MM.1S (cell line): ENCODE results near the gene RAPGEF2.

ENCODE experiments used
- DNase-seq: peaks from one replicate; pipeline ENCODE4 v3.0.0-alpha.2; 2015
- H2AFZ ChIP-seq: fragments of 300-600 bp; sonication (generic); 2 replicates; pipeline ENCODE4 v1.6.0; 2016; ENCODE audit warnings: antibody characterized with exemption, low read length
- H3F3A ChIP-seq: fragments of 300-600 bp; sonication (generic); 2 replicates; pipeline ENCODE4 v1.6.1; 2016; ENCODE audit warnings: mild to moderate bottlenecking, antibody characterized with exemption, low read length, moderate library complexity, mixed read lengths; ENCODE audit not compliant: insufficient read depth
- H3K27ac ChIP-seq: fragments of 300-600 bp; sonication (generic); 2 replicates; pipeline ENCODE4 v1.5.1; 2016; ENCODE audit warnings: mild to moderate bottlenecking, low read length
- H3K27me3 ChIP-seq: fragments of 300-600 bp; sonication (generic); replicated peaks from 2 replicates; pipeline ENCODE4 v1.6.0; 2016; ENCODE audit warnings: low read length; ENCODE audit not compliant: insufficient read depth
- H3K36me3 ChIP-seq: fragments of 300-600 bp; sonication (generic); replicated peaks from 2 replicates; pipeline ENCODE4 v1.6.1; 2016; ENCODE audit warnings: mild to moderate bottlenecking, low read length, mixed read lengths; ENCODE audit not compliant: insufficient read depth
- H3K4me1 ChIP-seq: fragments of 300-600 bp; sonication (generic); 2 replicates; pipeline ENCODE4 v1.6.1; 2016; ENCODE audit warnings: low read length, mixed read lengths
- H3K4me2 ChIP-seq: fragments of 300-600 bp; sonication (generic); 2 replicates; pipeline ENCODE4 v1.6.0; 2016; ENCODE audit warnings: low read depth, low read length
- H3K4me3 ChIP-seq: fragments of 300-600 bp; sonication (generic); 2 replicates; pipeline ENCODE4 v1.5.1; 2016; ENCODE audit warnings: low read length, mixed read lengths
- H3K79me2 ChIP-seq: fragments of 300-600 bp; sonication (generic); 2 replicates; pipeline ENCODE4 v1.6.1; 2016; ENCODE audit warnings: mixed run types, low read length, mixed read lengths
- H3K9ac ChIP-seq: fragments of 300-600 bp; sonication (generic); 2 replicates; pipeline ENCODE4 v1.6.1; 2016; ENCODE audit warnings: low read length, mixed read lengths
- H3K9me2 ChIP-seq: fragments of 300-600 bp; sonication (generic); replicated peaks from 2 replicates; pipeline ENCODE4 v1.6.1; 2016; ENCODE audit warnings: mild to moderate bottlenecking, low read length, mixed read lengths; ENCODE audit not compliant: insufficient read depth
- H3K9me3 ChIP-seq: fragments of 300-600 bp; sonication (generic); replicated peaks from 2 replicates; pipeline ENCODE4 v1.6.1; 2016; ENCODE audit warnings: mild to moderate bottlenecking, low read length, mixed read lengths; ENCODE audit not compliant: insufficient read depth
- H4K20me1 ChIP-seq: fragments of 300-600 bp; sonication (generic); 2 replicates; pipeline ENCODE4 v1.6.1; 2016; ENCODE audit warnings: mild to moderate bottlenecking, low read length, moderate library complexity, mixed read lengths; ENCODE audit not compliant: insufficient read depth
- EZH2 ChIP-seq: fragments of 300-600 bp; sonication (generic); optimal IDR thresholded peaks from 2 replicates; pipeline ENCODE3; 2017; ENCODE audit warnings: low read depth, mild to moderate bottlenecking, antibody characterized with exemption, low read length, mixed read lengths
- EZH2phosphoT487 ChIP-seq: fragments of 300-600 bp; sonication (generic); IDR thresholded peaks from 2 replicates; pipeline ENCODE4 v1.6.1; 2018; ENCODE audit warnings: antibody characterized with exemption, low read length
- TF ChIP-seq, protein P1 (sequence below): fragments of 300-600 bp; sonication (generic); IDR thresholded peaks from 2 replicates; pipeline ENCODE4 v1.5.1; 2016; ENCODE audit warnings: antibody characterized with exemption, low read length, mixed read lengths

The RAPGEF2 gene

DNA sequence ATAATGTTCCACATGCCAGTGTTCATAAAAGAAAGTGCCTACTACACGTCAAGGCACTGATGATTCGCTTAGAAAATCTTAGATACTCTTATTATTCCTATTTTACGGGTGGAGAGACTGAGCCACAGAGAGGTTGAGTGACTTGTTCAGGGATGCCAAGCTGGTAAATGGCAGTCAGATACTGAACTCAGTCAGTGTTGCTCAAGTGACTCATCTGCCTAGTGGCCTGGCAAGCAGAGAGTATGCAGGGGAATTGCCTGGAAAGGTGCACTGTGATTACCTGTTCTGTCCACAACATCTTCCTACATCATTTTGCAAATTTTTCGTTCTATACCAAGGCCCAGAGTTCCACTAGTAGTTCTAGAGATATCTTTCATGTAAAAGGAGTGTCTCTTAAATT is 68.4 kb downstream of the RAPGEF2 start:
- Histone ChIP-seq H3K36me3 (no peaks in the 10 kb centered on the region), H3K9me2 (no peaks in the 10 kb centered on the region), H4K20me1 (no peaks in the 10 kb centered on the region), H3K4me2 (no peak overlapping the region), H2AFZ (no peak overlapping the region), H3K9me3 (no peaks in the 10 kb centered on the region), H3K27me3 (no peaks in the 10 kb centered on the region), H3K4me1 (peaks cover 18% of the 10 kb centered on the region; the same call in 1 of the 2 replicates), H3K4me3 (no peak overlapping the region), H3K9ac (no peak overlapping the region), H3K27ac (no peak overlapping the region), H3K79me2 (peaks cover 23% of the 10 kb centered on the region), H3F3A (no peaks in the 10 kb centered on the region)
- DNase-seq: no peak
- TF ChIP-seq EZH2: no peak

DNA sequence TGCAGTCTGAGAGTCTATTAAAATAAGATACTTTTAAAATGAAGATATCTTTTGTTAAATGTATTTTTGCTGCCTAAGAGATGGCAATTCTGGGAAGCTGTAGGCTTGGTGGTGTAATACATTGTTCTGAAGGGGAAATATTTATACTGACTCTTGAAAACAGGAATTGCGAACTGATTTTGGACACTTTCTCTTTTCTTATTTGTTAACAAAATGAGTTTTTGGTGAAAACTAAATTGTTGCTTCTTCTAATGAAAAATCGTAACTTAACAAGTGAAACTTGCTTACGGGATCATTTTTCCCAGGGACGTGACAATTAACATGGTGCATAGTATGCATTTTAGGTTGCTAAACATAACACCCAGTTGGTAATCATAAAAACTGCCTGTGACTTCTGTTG is 71.0 kb downstream of the RAPGEF2 start:
- no peak for DNase-seq
- no peak overlapping the region for H3K27ac ChIP-seq
- peaks cover 18% of the 10 kb centered on the region; the same call in 1 of the 2 replicates for H3K4me1 ChIP-seq
- H3K9me3 ChIP-seq: no peaks in the 10 kb centered on the region
- TF ChIP-seq, protein P1, sequence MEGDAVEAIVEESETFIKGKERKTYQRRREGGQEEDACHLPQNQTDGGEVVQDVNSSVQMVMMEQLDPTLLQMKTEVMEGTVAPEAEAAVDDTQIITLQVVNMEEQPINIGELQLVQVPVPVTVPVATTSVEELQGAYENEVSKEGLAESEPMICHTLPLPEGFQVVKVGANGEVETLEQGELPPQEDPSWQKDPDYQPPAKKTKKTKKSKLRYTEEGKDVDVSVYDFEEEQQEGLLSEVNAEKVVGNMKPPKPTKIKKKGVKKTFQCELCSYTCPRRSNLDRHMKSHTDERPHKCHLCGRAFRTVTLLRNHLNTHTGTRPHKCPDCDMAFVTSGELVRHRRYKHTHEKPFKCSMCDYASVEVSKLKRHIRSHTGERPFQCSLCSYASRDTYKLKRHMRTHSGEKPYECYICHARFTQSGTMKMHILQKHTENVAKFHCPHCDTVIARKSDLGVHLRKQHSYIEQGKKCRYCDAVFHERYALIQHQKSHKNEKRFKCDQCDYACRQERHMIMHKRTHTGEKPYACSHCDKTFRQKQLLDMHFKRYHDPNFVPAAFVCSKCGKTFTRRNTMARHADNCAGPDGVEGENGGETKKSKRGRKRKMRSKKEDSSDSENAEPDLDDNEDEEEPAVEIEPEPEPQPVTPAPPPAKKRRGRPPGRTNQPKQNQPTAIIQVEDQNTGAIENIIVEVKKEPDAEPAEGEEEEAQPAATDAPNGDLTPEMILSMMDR: no peak
- TF ChIP-seq EZH2: no peak
- TF ChIP-seq EZH2phosphoT487: no peak
- H3K4me2 ChIP-seq: no peak overlapping the region
- no peak overlapping the region for H3K9ac ChIP-seq
- H3K27me3 ChIP-seq: no peaks in the 10 kb centered on the region
- H3K79me2 ChIP-seq: peaks cover 35% of the 10 kb centered on the region
- H3K4me3 ChIP-seq: no peak overlapping the region
- no peaks in the 10 kb centered on the region for H3F3A ChIP-seq
- no peaks in the 10 kb centered on the region for H3K9me2 ChIP-seq
- H4K20me1 ChIP-seq: no peaks in the 10 kb centered on the region
- H2AFZ ChIP-seq: no peak overlapping the region
- H3K36me3 ChIP-seq: no peaks in the 10 kb centered on the region

DNA sequence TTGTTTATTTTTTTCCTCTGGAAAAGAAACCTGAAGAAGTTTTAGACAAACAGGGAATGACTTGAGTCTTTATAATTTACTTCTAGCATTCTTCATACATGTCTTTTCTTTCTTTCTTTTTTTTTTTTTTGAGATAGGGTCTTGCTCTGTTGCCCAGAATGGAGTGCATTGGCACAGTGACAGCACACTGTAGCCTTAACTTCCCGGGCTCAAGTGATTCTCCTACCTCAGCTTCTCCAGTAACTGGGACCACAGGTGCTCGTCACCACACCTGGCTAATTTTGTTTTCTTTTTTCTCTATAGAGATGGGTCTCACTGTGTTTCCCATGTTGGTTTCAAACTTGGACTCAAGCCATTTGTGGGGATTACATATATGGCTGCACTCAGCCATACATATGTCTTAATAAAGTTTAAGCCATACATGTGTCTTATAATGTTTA is 71.8 kb downstream of the RAPGEF2 start:
- Histone ChIP-seq H3K4me3 (no peak overlapping the region), H3K9ac (no peak overlapping the region), H2AFZ (no peak overlapping the region), H4K20me1 (no peaks in the 10 kb centered on the region; the same call in 1 of the 2 replicates), H3K9me2 (no peaks in the 10 kb centered on the region), H3K4me2 (no peak overlapping the region), H3K79me2 (peaks cover 38% of the 10 kb centered on the region), H3K27ac (no peak overlapping the region), H3K9me3 (no peaks in the 10 kb centered on the region), H3F3A (no peaks in the 10 kb centered on the region), H3K36me3 (no peaks in the 10 kb centered on the region), H3K4me1 (peaks cover 15% of the 10 kb centered on the region; the same call in 1 of the 2 replicates), H3K27me3 (no peaks in the 10 kb centered on the region)
- DNase-seq: no peak
- TF ChIP-seq, protein P1: no peak
- TF ChIP-seq EZH2: no peak
- TF ChIP-seq EZH2phosphoT487: no peak
